Sigmoid colon (tissue), 4 donors: Measurements from ENCODE around the gene TMEM239.

Experiments
- CTCF ChIP-seq, 4 experiments: fragments of 450-650 bp in 3 of 4; fragments of 200-600 bp in 1 of 4; IDR thresholded peaks; one replicate each; pipeline ENCODE4 v1.5.1; 2016 to 2019; ENCODE audit warnings: antibody characterized with exemption in 4 of 4, mild to moderate bottlenecking in 3 of 4, moderate library complexity in 2 of 4
- EP300 ChIP-seq, 4 donors: sonication (generic); formaldehyde crosslinking; IDR thresholded peaks; one replicate each; pipeline ENCODE4 v1.6.1; 2017; ENCODE audit warnings: antibody characterized with exemption in 4 of 4
- POLR2A ChIP-seq, 2 donors: fragments of 450-650 bp; IDR thresholded peaks; one replicate each; pipeline ENCODE4 v1.6.1; 2016; ENCODE audit warnings: antibody characterized with exemption in 2 of 2, mild to moderate bottlenecking in 2 of 2, moderate library complexity in 2 of 2

- TF ChIP-seq CTCF (IDR thresholded peaks at IDR 0.05) (no peak), POLR2A (IDR thresholded peaks at IDR 0.05) (no peak), EP300 (IDR thresholded peaks at IDR 0.05) (no peak)
Observed at GRCh38 chr20:2834401-2835110, 18.4 kb downstream of the TMEM239 start.
